MM.1S (cell line): Measurements from ENCODE around the gene ELAVL3.

Experiments used
- DNase-seq: peaks from one replicate; pipeline ENCODE4 v3.0.0-alpha.2; 2015
- H2AFZ ChIP-seq: fragments of 300-600 bp; sonication (generic); 2 replicates; pipeline ENCODE4 v1.6.0; 2016; ENCODE audit warnings: antibody characterized with exemption, low read length
- H3F3A ChIP-seq: fragments of 300-600 bp; sonication (generic); 2 replicates; pipeline ENCODE4 v1.6.1; 2016; ENCODE audit warnings: mild to moderate bottlenecking, antibody characterized with exemption, low read length, moderate library complexity, mixed read lengths; ENCODE audit not compliant: insufficient read depth
- H3K27ac ChIP-seq: fragments of 300-600 bp; sonication (generic); 2 replicates; pipeline ENCODE4 v1.5.1; 2016; ENCODE audit warnings: mild to moderate bottlenecking, low read length
- H3K27me3 ChIP-seq: fragments of 300-600 bp; sonication (generic); replicated peaks from 2 replicates; pipeline ENCODE4 v1.6.0; 2016; ENCODE audit warnings: low read length; ENCODE audit not compliant: insufficient read depth
- H3K36me3 ChIP-seq: fragments of 300-600 bp; sonication (generic); replicated peaks from 2 replicates; pipeline ENCODE4 v1.6.1; 2016; ENCODE audit warnings: mild to moderate bottlenecking, low read length, mixed read lengths; ENCODE audit not compliant: insufficient read depth
- H3K4me1 ChIP-seq: fragments of 300-600 bp; sonication (generic); 2 replicates; pipeline ENCODE4 v1.6.1; 2016; ENCODE audit warnings: low read length, mixed read lengths
- H3K4me2 ChIP-seq: fragments of 300-600 bp; sonication (generic); 2 replicates; pipeline ENCODE4 v1.6.0; 2016; ENCODE audit warnings: low read depth, low read length
- H3K4me3 ChIP-seq: fragments of 300-600 bp; sonication (generic); 2 replicates; pipeline ENCODE4 v1.5.1; 2016; ENCODE audit warnings: low read length, mixed read lengths
- H3K79me2 ChIP-seq: fragments of 300-600 bp; sonication (generic); 2 replicates; pipeline ENCODE4 v1.6.1; 2016; ENCODE audit warnings: mixed run types, low read length, mixed read lengths
- H3K9ac ChIP-seq: fragments of 300-600 bp; sonication (generic); 2 replicates; pipeline ENCODE4 v1.6.1; 2016; ENCODE audit warnings: low read length, mixed read lengths
- H3K9me2 ChIP-seq: fragments of 300-600 bp; sonication (generic); replicated peaks from 2 replicates; pipeline ENCODE4 v1.6.1; 2016; ENCODE audit warnings: mild to moderate bottlenecking, low read length, mixed read lengths; ENCODE audit not compliant: insufficient read depth
- H3K9me3 ChIP-seq: fragments of 300-600 bp; sonication (generic); replicated peaks from 2 replicates; pipeline ENCODE4 v1.6.1; 2016; ENCODE audit warnings: mild to moderate bottlenecking, low read length, mixed read lengths; ENCODE audit not compliant: insufficient read depth
- H4K20me1 ChIP-seq: fragments of 300-600 bp; sonication (generic); 2 replicates; pipeline ENCODE4 v1.6.1; 2016; ENCODE audit warnings: mild to moderate bottlenecking, low read length, moderate library complexity, mixed read lengths; ENCODE audit not compliant: insufficient read depth
- EZH2 ChIP-seq: fragments of 300-600 bp; sonication (generic); optimal IDR thresholded peaks from 2 replicates; pipeline ENCODE3; 2017; ENCODE audit warnings: low read depth, mild to moderate bottlenecking, antibody characterized with exemption, low read length, mixed read lengths
- EZH2phosphoT487 ChIP-seq: fragments of 300-600 bp; sonication (generic); IDR thresholded peaks from 2 replicates; pipeline ENCODE4 v1.6.1; 2018; ENCODE audit warnings: antibody characterized with exemption, low read length
- TF ChIP-seq, protein P1 (sequence below): fragments of 300-600 bp; sonication (generic); IDR thresholded peaks from 2 replicates; pipeline ENCODE4 v1.5.1; 2016; ENCODE audit warnings: antibody characterized with exemption, low read length, mixed read lengths

ELAVL3 gene

DNA sequence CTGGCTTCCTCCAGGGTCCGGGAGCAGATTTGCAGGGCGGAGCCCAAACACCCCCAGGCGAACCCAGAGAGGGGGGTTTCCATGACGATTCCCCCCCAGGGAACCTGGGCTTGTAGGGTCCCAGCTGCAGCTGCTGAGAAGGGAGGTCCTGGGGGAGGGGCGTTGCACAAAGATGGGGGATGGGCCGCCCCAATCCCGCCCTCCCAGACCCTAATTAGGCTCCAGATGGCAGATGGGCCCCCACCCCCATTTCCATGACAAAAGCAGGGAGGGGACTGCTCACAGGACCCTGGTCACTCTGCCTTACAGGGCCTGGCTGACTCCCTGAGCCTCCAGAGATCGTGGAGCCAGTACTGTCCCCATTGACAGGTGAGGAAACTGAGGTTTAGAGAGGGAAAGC, 15.2 kb downstream of the ELAVL3 start:
- Histone ChIP-seq H3K27me3 (peaks cover 41% of the 10 kb centered on the region), H3K9me3 (no peaks in the 10 kb centered on the region), H2AFZ (no peak overlapping the region), H4K20me1 (no peaks in the 10 kb centered on the region), H3K36me3 (no peaks in the 10 kb centered on the region), H3K9me2 (no peaks in the 10 kb centered on the region), H3K4me1 (no peaks in the 10 kb centered on the region), H3F3A (no peaks in the 10 kb centered on the region), H3K9ac (no peak overlapping the region), H3K27ac (no peak overlapping the region), H3K4me2 (no peak overlapping the region), H3K79me2 (no peaks in the 10 kb centered on the region), H3K4me3 (no peak overlapping the region)
- TF ChIP-seq, protein P1, sequence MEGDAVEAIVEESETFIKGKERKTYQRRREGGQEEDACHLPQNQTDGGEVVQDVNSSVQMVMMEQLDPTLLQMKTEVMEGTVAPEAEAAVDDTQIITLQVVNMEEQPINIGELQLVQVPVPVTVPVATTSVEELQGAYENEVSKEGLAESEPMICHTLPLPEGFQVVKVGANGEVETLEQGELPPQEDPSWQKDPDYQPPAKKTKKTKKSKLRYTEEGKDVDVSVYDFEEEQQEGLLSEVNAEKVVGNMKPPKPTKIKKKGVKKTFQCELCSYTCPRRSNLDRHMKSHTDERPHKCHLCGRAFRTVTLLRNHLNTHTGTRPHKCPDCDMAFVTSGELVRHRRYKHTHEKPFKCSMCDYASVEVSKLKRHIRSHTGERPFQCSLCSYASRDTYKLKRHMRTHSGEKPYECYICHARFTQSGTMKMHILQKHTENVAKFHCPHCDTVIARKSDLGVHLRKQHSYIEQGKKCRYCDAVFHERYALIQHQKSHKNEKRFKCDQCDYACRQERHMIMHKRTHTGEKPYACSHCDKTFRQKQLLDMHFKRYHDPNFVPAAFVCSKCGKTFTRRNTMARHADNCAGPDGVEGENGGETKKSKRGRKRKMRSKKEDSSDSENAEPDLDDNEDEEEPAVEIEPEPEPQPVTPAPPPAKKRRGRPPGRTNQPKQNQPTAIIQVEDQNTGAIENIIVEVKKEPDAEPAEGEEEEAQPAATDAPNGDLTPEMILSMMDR: no peak
- no peak for TF ChIP-seq EZH2
- TF ChIP-seq EZH2phosphoT487: no peak
- DNase-seq: no peak

DNA sequence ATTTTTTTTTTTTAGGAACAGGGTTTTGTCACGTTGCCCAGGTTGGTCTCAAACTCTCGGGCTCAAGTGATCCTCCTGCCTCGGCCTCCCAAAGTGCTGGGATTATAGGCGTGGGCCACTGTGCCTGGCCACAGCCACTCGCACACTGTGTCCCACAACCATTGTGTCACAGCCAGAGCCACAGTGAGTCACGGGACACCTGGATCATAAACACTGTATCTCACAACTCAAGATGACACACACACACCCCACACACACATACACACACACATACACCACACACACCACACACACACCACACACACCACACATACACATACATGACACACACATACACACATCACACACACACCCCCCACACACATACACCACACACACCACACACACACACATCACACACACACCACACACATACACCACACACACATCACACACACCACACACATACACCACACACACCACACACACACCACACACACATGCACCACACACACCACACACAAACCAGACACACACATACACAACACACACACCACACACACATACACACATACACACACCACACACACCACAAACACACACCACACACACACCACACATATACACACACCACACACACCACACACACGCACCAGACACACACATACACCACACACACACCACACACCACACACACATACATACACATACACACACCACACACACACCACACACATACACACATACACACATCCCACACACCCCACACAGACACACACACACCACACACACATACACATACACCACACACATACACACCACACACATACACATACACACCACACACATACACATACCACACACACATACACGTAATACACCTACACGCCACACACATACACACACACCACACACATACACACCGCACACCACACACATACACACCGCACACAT, 16.2 kb downstream of the ELAVL3 start:
- Histone ChIP-seq H3K9me2 (no peaks in the 10 kb centered on the region), H3K4me1 (no peaks in the 10 kb centered on the region), H4K20me1 (no peaks in the 10 kb centered on the region), H3K27me3 (peaks cover 49% of the 10 kb centered on the region), H3K4me2 (no peak overlapping the region), H3K9me3 (no peaks in the 10 kb centered on the region), H3K9ac (no peak overlapping the region), H3K79me2 (no peaks in the 10 kb centered on the region), H3F3A (no peaks in the 10 kb centered on the region), H3K36me3 (no peaks in the 10 kb centered on the region), H2AFZ (no peak overlapping the region), H3K27ac (no peak overlapping the region), H3K4me3 (no peak overlapping the region)
- TF ChIP-seq EZH2 (no peak), EZH2phosphoT487 (no peak)
- TF ChIP-seq, protein P1: no peak
- no peak for DNase-seq

DNA sequence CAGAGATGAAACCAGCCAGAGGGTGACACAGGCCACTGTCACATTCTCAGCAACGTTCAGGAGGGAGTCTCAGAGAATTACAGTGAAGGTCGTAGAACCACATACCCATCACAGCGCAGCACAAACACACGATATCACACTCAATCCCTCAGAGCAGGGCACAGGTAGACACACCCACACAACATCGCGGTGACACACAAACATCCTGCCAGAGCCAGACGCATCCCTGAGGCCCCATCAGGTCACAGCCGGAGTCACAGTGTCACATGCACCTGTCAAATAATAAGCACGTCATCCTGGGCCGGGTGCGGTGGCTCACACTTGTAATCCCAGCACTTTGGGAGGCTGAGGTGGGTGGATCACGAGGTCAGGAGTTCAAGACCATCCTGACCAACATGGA, 17.5 kb downstream of the ELAVL3 start:
- Histone ChIP-seq H3K4me2 (no peak overlapping the region), H3K4me3 (no peak overlapping the region), H3F3A (no peaks in the 10 kb centered on the region), H3K27me3 (peaks cover 47% of the 10 kb centered on the region), H3K4me1 (no peaks in the 10 kb centered on the region), H3K27ac (no peak overlapping the region), H3K9me2 (no peaks in the 10 kb centered on the region), H3K79me2 (no peaks in the 10 kb centered on the region), H2AFZ (no peak overlapping the region), H3K9ac (no peak overlapping the region), H3K9me3 (no peaks in the 10 kb centered on the region), H4K20me1 (no peaks in the 10 kb centered on the region), H3K36me3 (no peaks in the 10 kb centered on the region)
- no peak for DNase-seq
- TF ChIP-seq, protein P1: no peak
- TF ChIP-seq EZH2phosphoT487 (no peak), EZH2 (no peak)
